HepG2 (cell line): ENCODE data around the gene LMX1B. TPM values are rescaled to one million over a fixed set of nuclear protein-coding genes. Genes with fewer than 3 reads are reported as not detected.

ENCODE experiments used
- ATAC-seq: fragments of 200-7000 bp; cut with Tn5 transposase; 3 replicates; pipeline ENCODE4 v1.9.1; 2020; ENCODE audit warnings: mild to moderate bottlenecking, moderate library complexity
- BruUV-seq: library from RNA; stranded (reverse); fragments of 400-500 nt; replicated peaks from 2 replicates; lab custom pipeline; 2021; lab: Mats Ljungman, UMichigan
- CTCF ChIA-PET: fragments of 300-600 bp; formaldehyde crosslinking; extraction: SDS; loops from one replicate; lab custom pipeline; 2021; ENCODE audit warnings: low total read pairs, inconsistent platforms, low intra/inter-chr PET ratio; lab: Yijun Ruan, JAX
- POLR2A ChIA-PET: fragments of 350-600 bp; sonication (Branson Sonifier 250); formaldehyde crosslinking; loops from one replicate; lab custom pipeline; 2020; ENCODE audit warnings: antibody characterized with exemption, inconsistent platforms; lab: Yijun Ruan, JAX
- DNase-seq: peaks from one replicate; pipeline ENCODE4 v3.0.0-alpha.2; 2015; ENCODE audit warnings: low spot score
- FAIRE-seq: peaks from 3 replicates; lab custom pipeline; 2011; peaks lifted over from hg19 to GRCh38; lab: Jason Lieb, UNC
- H2AFZ ChIP-seq: one replicate; pipeline ENCODE4 v1.6.1; 2011; ENCODE audit warnings: low read length, inconsistent platforms
- H3K27ac ChIP-seq: fragments of 300-600 bp; 3 replicates; pipeline ENCODE4 v1.8.0; 2011; ENCODE audit warnings: mixed run types, mild to moderate bottlenecking, mixed read lengths, low read length, inconsistent platforms; ENCODE audit not compliant: insufficient read depth; ENCODE audit errors: extremely low read length
- H3K27me3 ChIP-seq, 2 experiments: fragments of 200-600 bp in 1 of 2; 2 replicates in 1 of 2; 3 replicates in 1 of 2; pipeline versions ENCODE4 v1.6.0 to v1.8.0; 2011; ENCODE audit warnings: low read length in 2 of 2, mild to moderate bottlenecking in 2 of 2, moderate library complexity in 2 of 2, inconsistent platforms in 1 of 2; ENCODE audit not compliant: insufficient read depth in 2 of 2, control insufficient read depth in 1 of 2
- H3K36me3 ChIP-seq, 2 experiments: fragments of 200-600 bp in 1 of 2; replicated peaks in 1 of 2; 2 replicates in 1 of 2; 3 replicates in 1 of 2; pipeline versions ENCODE4 v1.5.1 to v1.8.0; 2011; ENCODE audit warnings: low read length in 2 of 2, inconsistent platforms in 1 of 2; ENCODE audit not compliant: insufficient read depth in 2 of 2, control insufficient read depth in 1 of 2
- H3K4me1 ChIP-seq: 2 replicates; pipeline ENCODE4 v1.5.1; 2012; ENCODE audit warnings: low read length, inconsistent platforms; ENCODE audit not compliant: insufficient read depth
- H3K4me2 ChIP-seq: 2 replicates; pipeline ENCODE4 v1.6.0; 2011; ENCODE audit warnings: low read depth, low read length, inconsistent platforms
- H3K4me3 ChIP-seq, 3 experiments: fragments of 200-600 bp in 1 of 3; sonication (generic), shearing (Covaris generic) in 1 of 3; replicated peaks in 1 of 3; 2 replicates each; pipeline ENCODE4 v1.5.1; 2011 to 2016; ENCODE audit warnings: low read length in 3 of 3, inconsistent platforms in 2 of 3, low read depth in 2 of 3, mild to moderate bottlenecking in 2 of 3, control low read depth in 1 of 3, mixed read lengths in 1 of 3; ENCODE audit not compliant: insufficient read depth in 1 of 3
- H3K79me2 ChIP-seq: one replicate; pipeline ENCODE4 v1.6.1; 2011; ENCODE audit warnings: low read length, inconsistent platforms; ENCODE audit not compliant: insufficient read depth
- H3K9ac ChIP-seq: 2 replicates; pipeline ENCODE4 v1.6.0; 2011; ENCODE audit warnings: mild to moderate bottlenecking, low read depth, low read length, inconsistent platforms; ENCODE audit not compliant: insufficient read depth
- H3K9me3 ChIP-seq: 2 replicates; pipeline ENCODE4 v1.5.1; 2012; ENCODE audit warnings: mild to moderate bottlenecking, low read length
- H4K20me1 ChIP-seq: 2 replicates; pipeline ENCODE4 v1.6.0; 2011; ENCODE audit warnings: inconsistent platforms, mild to moderate bottlenecking, low read length, moderate library complexity; ENCODE audit not compliant: insufficient read depth
- ARHGAP35 ChIP-seq: sonication (generic); formaldehyde crosslinking; IDR thresholded peaks from 2 replicates; pipeline ENCODE4 v1.9.0; 2022; ENCODE audit warnings: mild to moderate bottlenecking, inconsistent platforms, moderate library complexity, missing genetic modification reagents, borderline replicate concordance
- BRF2 ChIP-seq: sonication (generic); formaldehyde crosslinking; IDR thresholded peaks from 2 replicates; pipeline ENCODE4 v1.8.1; 2022; ENCODE audit warnings: mild to moderate bottlenecking, missing genetic modification reagents
- CHD2 ChIP-seq: IDR thresholded peaks from 2 replicates; pipeline ENCODE4 v1.6.1; 2011; ENCODE audit warnings: low read depth, low read length, improper control_type of control experiment
- DMAP1 ChIP-seq: IDR thresholded peaks from 2 replicates; pipeline ENCODE4 v1.6.1; 2016
- IKZF4 ChIP-seq: sonication (generic); formaldehyde crosslinking; IDR thresholded peaks from 2 replicates; pipeline ENCODE4 v1.5.1; 2020; ENCODE audit warnings: borderline replicate concordance, mild to moderate bottlenecking, low read depth, missing genetic modification reagents; ENCODE audit errors: not compliant biosample characterization
- KDM2A ChIP-seq: sonication (generic); formaldehyde crosslinking; IDR thresholded peaks from 2 replicates; pipeline ENCODE4 v1.4.0; 2020; ENCODE audit warnings: low read depth, missing genetic modification reagents, borderline replicate concordance
- PLSCR1 ChIP-seq: sonication (generic); formaldehyde crosslinking; IDR thresholded peaks from 2 replicates; pipeline ENCODE4 v1.5.0; 2020; ENCODE audit warnings: missing genetic modification reagents, mild to moderate bottlenecking, borderline replicate concordance
- RFXANK ChIP-seq: IDR thresholded peaks from 2 replicates; pipeline ENCODE4 v1.6.1; 2016
- SMARCE1 ChIP-seq: fragments of 450-650 bp; IDR thresholded peaks from 2 replicates; pipeline ENCODE4 v1.6.1; 2017; ENCODE audit warnings: borderline replicate concordance
- SRF ChIP-seq: IDR thresholded peaks from 2 replicates; pipeline ENCODE4 v1.6.1; 2011; ENCODE audit warnings: mild to moderate bottlenecking, low read depth, low read length, moderate library complexity
- ZBTB21 ChIP-seq: sonication (generic); formaldehyde crosslinking; IDR thresholded peaks from 2 replicates; pipeline ENCODE4 v1.4.0; 2020; ENCODE audit warnings: missing genetic modification reagents
- ZFP91 ChIP-seq: sonication (generic); formaldehyde crosslinking; IDR thresholded peaks from 2 replicates; pipeline ENCODE4 v1.9.0; 2022; ENCODE audit warnings: missing genetic modification reagents, mild to moderate bottlenecking, borderline replicate concordance
- ZKSCAN1 ChIP-seq: fragments of 150-350 bp; IDR thresholded peaks from 2 replicates; pipeline ENCODE4 v1.6.1; 2014; ENCODE audit warnings: low read length
- ZNF124 ChIP-seq: sonication (generic); formaldehyde crosslinking; IDR thresholded peaks from 2 replicates; pipeline ENCODE4 v1.4.0; 2020; ENCODE audit warnings: missing genetic modification reagents
- ZNF382 ChIP-seq: sonication (generic); formaldehyde crosslinking; IDR thresholded peaks from 2 replicates; pipeline ENCODE4 v1.5.0; 2020; ENCODE audit warnings: missing genetic modification reagents, mild to moderate bottlenecking, borderline replicate concordance
- ZNF710 ChIP-seq: sonication (generic); formaldehyde crosslinking; IDR thresholded peaks from 2 replicates; pipeline ENCODE4 v1.5.0; 2020; ENCODE audit warnings: mild to moderate bottlenecking, missing genetic modification reagents, borderline replicate concordance
- WGBS: methylation state at CpG from one replicate; pipeline ENCODE4 v1.1.6; 2017; ENCODE audit warnings: low lambda C conversion rate; 5-methylcytosine and 5-hydroxymethylcytosine counted together
- in situ Hi-C: cut with HindIII; loops from 2 replicates; pipeline ENCODE4 v1.10.0; 2017; ENCODE audit warnings: low pct_unique_long_range_greater_than_20kb; ENCODE audit not compliant: extremely low pct_ligation_motif_present
- intact Hi-C: fragments of 100-400 bp; cut with micrococcal nuclease; formaldehyde crosslinking; loops from one replicate; pipeline ENCODE4 v1.10.0; 2022; ENCODE audit not compliant: unreplicated experiment
- polyA plus RNA-seq, 8 experiments: library from polyadenylated mRNA; depleted of rRNA in 3 of 8; stranded (reverse) in 7 of 8; unstranded in 1 of 8; fragments of >200 nt; fragmentation: Illumina TruSeq in 4 of 8; extraction: Trizol in 4 of 8; gene quantifications; 2 replicates each; pipeline versions ENCODE4 v1.2.1 to v1.2.3, GENCODE V29; 2011 to 2016; ENCODE audit warnings: low read depth in 4 of 8, missing spikeins in 1 of 8, mixed read lengths in 1 of 8; ENCODE audit not compliant: insufficient read depth in 1 of 8
- total RNA-seq, 5 experiments: library from RNA; depleted of rRNA; stranded (reverse); fragments of >200 nt; fragmentation: Illumina TruSeq; extraction: Trizol; gene quantifications; 2 replicates each; pipeline ENCODE4 v1.2.3, GENCODE V29; 2016; ENCODE audit warnings: low read depth in 1 of 5

Gene LMX1B
- total and polyA plus RNA-seq, 2 of the 13 experiments (the other 11 are each of a cell fraction or from before 2014, with no cell fraction given), result not detected

- Histone ChIP-seq H3K4me1 (peaks cover 1% of the 10 kb centered on the region), H4K20me1 (no peaks in the 10 kb centered on the region), H3K4me3 (no peak overlapping the region), H3K36me3 (no peaks in the 10 kb centered on the region), H3K9me3 (no peaks in the 10 kb centered on the region), H3K27me3 (peaks cover 6 to 40% of the 10 kb centered on the region in 2 experiments; a peak in 4 of 5 replicates), H2AFZ (no peak overlapping the region), H3K9ac (no peak overlapping the region), H3K27ac (no peak overlapping the region), H3K79me2 (no peaks in the 10 kb centered on the region), H3K4me2 (no peak overlapping the region)
- ATAC-seq (no peak; the same call in 2 of the 3 replicates), FAIRE-seq (no peak), DNase-seq (no peak)
- ChIA-PET CTCF (no interaction called here), POLR2A (no interaction called here)
- 37% methylated on average over 13 of the region's 17 CpGs for WGBS
- intact Hi-C loops, result no loop called here
- no TSS peak for BruUV-seq
- TF ChIP-seq SRF, result no peak
- no peak for TF ChIP-seq ARHGAP35 (CRISPR knock-in tag)
- TF ChIP-seq ZNF382 (CRISPR knock-in tag), result no peak
- TF ChIP-seq KDM2A (CRISPR knock-in tag), result no peak
- no peak for TF ChIP-seq BRF2 (CRISPR knock-in tag)
- no peak for TF ChIP-seq IKZF4 (CRISPR knock-in tag)
- no peak for TF ChIP-seq PLSCR1 (CRISPR knock-in tag)
- no peak for TF ChIP-seq ZKSCAN1
- TF ChIP-seq SMARCE1, result no peak
- no peak for TF ChIP-seq DMAP1 (CRISPR knock-in tag)
- no peak for TF ChIP-seq RFXANK (CRISPR knock-in tag)
- TF ChIP-seq ZNF710 (CRISPR knock-in tag), result no peak
- no peak for TF ChIP-seq ZFP91 (CRISPR knock-in tag)
- TF ChIP-seq CHD2, result no peak
- no peak for TF ChIP-seq ZNF124 (CRISPR knock-in tag)
- TF ChIP-seq ZBTB21 (CRISPR knock-in tag), result no peak
- in situ Hi-C loops, result no loop called here
Observed at GRCh38 chr9:126604059-126605055, 9.4 kb upstream of the LMX1B start.
